PC-3 (cell line): Measurements from ENCODE around the gene GRB10. TPM values are rescaled to one million over a fixed set of nuclear protein-coding genes. Genes with fewer than 3 reads are reported as not detected.

Source experiments
- ATAC-seq: fragments of 200-7000 bp; cut with Tn5 transposase; 2 replicates; pipeline ENCODE4 v1.9.1; 2020; ENCODE audit warnings: mild to moderate bottlenecking, moderate library complexity
- BruUV-seq: library from RNA; stranded (reverse); fragments of 400-500 nt; replicated peaks from 2 replicates; lab custom pipeline; 2021; lab: Mats Ljungman, UMichigan
- CTCF ChIA-PET: fragments of 300-600 bp; sonication (Branson Sonifier 250); formaldehyde crosslinking; loops from one replicate; lab custom pipeline; 2022; ENCODE audit warnings: antibody characterized with exemption; lab: Charles Lee
- POLR2A ChIA-PET: fragments of 300-600 bp; sonication (Branson Sonifier 250); formaldehyde crosslinking; loops from one replicate; lab custom pipeline; 2022; ENCODE audit warnings: antibody characterized with exemption; ENCODE audit not compliant: unreplicated experiment; lab: Charles Lee
- DNase-seq: peaks from one replicate; pipeline ENCODE4 v3.0.0-alpha.2; 2015
- H2AFZ ChIP-seq: fragments of 300-600 bp; sonication (generic); 2 replicates; pipeline ENCODE4 v1.6.0; 2016; ENCODE audit warnings: antibody characterized with exemption, low read length
- H3F3A ChIP-seq: fragments of 300-600 bp; sonication (generic); one replicate; pipeline ENCODE4 v1.6.0; 2017; ENCODE audit warnings: antibody characterized with exemption, low read length, control low read depth, mild to moderate bottlenecking; ENCODE audit not compliant: unreplicated experiment
- H3K27ac ChIP-seq: fragments of 300-600 bp; sonication (generic); 2 replicates; pipeline ENCODE4 v1.5.1; 2016; ENCODE audit warnings: mild to moderate bottlenecking, low read length
- H3K27me3 ChIP-seq: fragments of 300-600 bp; sonication (generic); 2 replicates; pipeline ENCODE4 v1.6.1; 2016; ENCODE audit warnings: low read length, mixed read lengths
- H3K36me3 ChIP-seq: fragments of 300-600 bp; sonication (generic); 2 replicates; pipeline ENCODE4 v1.6.1; 2016; ENCODE audit warnings: low read depth, mixed run types, low read length, mixed read lengths
- H3K4me1 ChIP-seq: fragments of 300-600 bp; sonication (generic); 2 replicates; pipeline ENCODE4 v1.5.1; 2016; ENCODE audit warnings: low read length; ENCODE audit not compliant: insufficient read depth
- H3K4me2 ChIP-seq: fragments of 300-600 bp; sonication (generic); 2 replicates; pipeline ENCODE4 v1.6.0; 2016; ENCODE audit warnings: low read length
- H3K4me3 ChIP-seq: fragments of 300-600 bp; sonication (generic); 2 replicates; pipeline ENCODE4 v1.5.1; 2016; ENCODE audit warnings: mild to moderate bottlenecking, low read length, mixed read lengths
- H3K79me2 ChIP-seq: fragments of 300-600 bp; sonication (generic); 2 replicates; pipeline ENCODE4 v1.6.1; 2017; ENCODE audit warnings: low read length, mixed read lengths
- H3K9ac ChIP-seq: fragments of 300-600 bp; sonication (generic); 2 replicates; pipeline ENCODE4 v1.6.0; 2016; ENCODE audit warnings: mild to moderate bottlenecking, low read length
- H3K9me2 ChIP-seq: fragments of 300-600 bp; sonication (generic); replicated peaks from 2 replicates; pipeline ENCODE4 v1.6.1; 2016; ENCODE audit warnings: mixed run types, low read length, mixed read lengths
- H3K9me3 ChIP-seq: fragments of 300-600 bp; sonication (generic); 2 replicates; pipeline ENCODE4 v1.6.1; 2016; ENCODE audit warnings: low read length, mixed read lengths
- H4K20me1 ChIP-seq: fragments of 300-600 bp; sonication (generic); 2 replicates; pipeline ENCODE4 v1.6.1; 2016; ENCODE audit warnings: low read length, mixed read lengths
- CTCF ChIP-seq: fragments of 300-600 bp; sonication (generic); conservative IDR thresholded peaks from 2 replicates; pipeline ENCODE4 v1.5.1; 2017; ENCODE audit warnings: antibody characterized with exemption, low read depth, mild to moderate bottlenecking, low read length
- EZH2 ChIP-seq: fragments of 300-600 bp; sonication (generic); IDR thresholded peaks from one replicate; pipeline ENCODE4 v1.6.1; 2017; ENCODE audit warnings: antibody characterized with exemption, mild to moderate bottlenecking, low read length; ENCODE audit not compliant: unreplicated experiment
- EZH2phosphoT487 ChIP-seq: fragments of 300-600 bp; sonication (generic); IDR thresholded peaks from 2 replicates; pipeline ENCODE4 v1.6.1; 2018; ENCODE audit warnings: mild to moderate bottlenecking, antibody characterized with exemption, low read length, borderline replicate concordance
- intact Hi-C: fragments of 100-400 bp; cut with micrococcal nuclease; formaldehyde crosslinking; loops from 2 replicates; pipeline ENCODE4 v1.9.0; 2023
- total RNA-seq: library from RNA; depleted of rRNA; stranded (reverse); fragments of >200 nt; gene quantifications from 2 replicates; pipeline ENCODE4 v1.2.3, GENCODE V29; 2014

The GRB10 gene
- total RNA-seq, 1 experiment from 2014 or later, result 61.3 TPM

GRCh38 chr7:50754241-50754640 lies 28.5 kb downstream of the GRB10 start:
- ATAC-seq (no peak), DNase-seq (no peak)
- Histone ChIP-seq H3K9ac (no peak overlapping the region), H3K9me2 (no peaks in the 10 kb centered on the region), H3K4me1 (no peaks in the 10 kb centered on the region), H3K27ac (no peak overlapping the region), H3K4me3 (no peak overlapping the region), H3K27me3 (no peaks in the 10 kb centered on the region), H3F3A (no peaks in the 10 kb centered on the region), H3K36me3 (peaks cover 9% of the 10 kb centered on the region; the same call in 1 of the 2 replicates), H3K9me3 (no peaks in the 10 kb centered on the region), H2AFZ (no peak overlapping the region), H4K20me1 (peaks cover 46% of the 10 kb centered on the region), H3K4me2 (no peak overlapping the region), H3K79me2 (peaks cover 88% of the 10 kb centered on the region)
- ChIA-PET CTCF (no interaction called here), POLR2A (no interaction called here)
- TF ChIP-seq EZH2phosphoT487 (no peak), EZH2 (no peak), CTCF (no peak)
- intact Hi-C loops, result no loop called here
- no TSS peak for BruUV-seq

GRCh38 chr7:50752422-50752821 lies 30.3 kb downstream of the GRB10 start:
- peak; percentile 2 for DNase-seq
- ATAC-seq, result no peak
- no peaks in the 10 kb centered on the region for H3K9me3 ChIP-seq
- POLR2A ChIA-PET, result no interaction called here
- H3K4me3 ChIP-seq, result no peak overlapping the region
- intact Hi-C loops, result no loop called here
- H3K36me3 ChIP-seq, result peaks cover 14% of the 10 kb centered on the region; the same call in 1 of the 2 replicates
- TF ChIP-seq CTCF (no peak), EZH2phosphoT487 (no peak), EZH2 (no peak)
- H3K9me2 ChIP-seq, result no peaks in the 10 kb centered on the region
- H2AFZ ChIP-seq, result no peak overlapping the region
- peaks cover 78% of the 10 kb centered on the region for H3K79me2 ChIP-seq
- CTCF ChIA-PET, result no interaction called here
- no peak overlapping the region for H3K4me2 ChIP-seq
- H3K27me3 ChIP-seq, result no peaks in the 10 kb centered on the region
- H3K27ac ChIP-seq, result no peak overlapping the region
- H4K20me1 ChIP-seq, result peaks cover 38% of the 10 kb centered on the region
- no TSS peak for BruUV-seq
- H3K9ac ChIP-seq, result no peak overlapping the region
- H3K4me1 ChIP-seq, result no peaks in the 10 kb centered on the region
- H3F3A ChIP-seq, result no peaks in the 10 kb centered on the region

GRCh38 chr7:50751146-50751545 lies 31.6 kb downstream of the GRB10 start:
- no peak overlapping the region for H2AFZ ChIP-seq
- H3K4me2 ChIP-seq, result no peak overlapping the region
- H4K20me1 ChIP-seq, result peaks cover 32% of the 10 kb centered on the region; the same call in 1 of the 2 replicates
- H3K4me1 ChIP-seq, result no peaks in the 10 kb centered on the region
- peaks cover 16% of the 10 kb centered on the region; the same call in 1 of the 2 replicates for H3K36me3 ChIP-seq
- H3K27ac ChIP-seq, result no peak overlapping the region
- peak; percentile 11 for DNase-seq
- CTCF ChIA-PET, result no interaction called here
- TF ChIP-seq CTCF, result no peak
- TF ChIP-seq EZH2phosphoT487, result no peak
- no peak for TF ChIP-seq EZH2
- ATAC-seq, result no peak
- no peak overlapping the region for H3K4me3 ChIP-seq
- H3K9me3 ChIP-seq, result no peaks in the 10 kb centered on the region
- no peaks in the 10 kb centered on the region for H3K9me2 ChIP-seq
- H3K9ac ChIP-seq, result no peak overlapping the region
- POLR2A ChIA-PET, result no interaction called here
- no peaks in the 10 kb centered on the region for H3K27me3 ChIP-seq
- H3K79me2 ChIP-seq, result peaks cover 77% of the 10 kb centered on the region
- H3F3A ChIP-seq, result no peaks in the 10 kb centered on the region
- no TSS peak for BruUV-seq
- intact Hi-C loops, result no loop called here
